ENCODE measurements around the gene ATP6V1E1. TPM values are rescaled to one million over a fixed set of nuclear protein-coding genes. Genes with fewer than 3 reads are reported as not detected.
A peak's percentile ranks its signal among the peaks of the same experiment; 100 is the strongest.
"Not testable (repeated sequence)": the region's sequence is repeated elsewhere in the genome, so short reads cannot be mapped to it uniquely, and the experiment has no call there.

ATP6V1E1 gene
- 172 and 185 TPM in 2 replicates for total RNA-seq (2014; rRNA removed; shearing (Covaris generic))

- in situ Hi-C loops (cut with HindIII; ENCODE audit: low sequenced_read_pairs): no loop called here
- DNase-seq (ENCODE audit: low spot score): peak; percentile 98
Observed at GRCh38 chr22:17628406-17629172, at the start of gene ATP6V1E1. ATP6V1E1 (minus strand) TSS chr22:17628749; CDS start chr22:17628635, 114 bp downstream.

GRCh38 chr22:17675584-17675983, 47.0 kb upstream of the ATP6V1E1 start:
- DNase-seq (ENCODE audit: low spot score): no peak
- in situ Hi-C loops (cut with HindIII; ENCODE audit: low sequenced_read_pairs): no loop called here

- in situ Hi-C loops (cut with HindIII; ENCODE audit: low sequenced_read_pairs): no loop called here
- DNase-seq (ENCODE audit: low spot score): no peak
Observed at GRCh38 chr22:17674152-17674551, 45.6 kb upstream of the ATP6V1E1 start.

GRCh38 chr22:17672417-17672991, 44.0 kb upstream of the ATP6V1E1 start:
- peak; percentile 97 for DNase-seq (ENCODE audit: low spot score)
- in situ Hi-C loops (cut with HindIII; ENCODE audit: low sequenced_read_pairs): no loop called here

GRCh38 chr22:17671521-17672092, 43.1 kb upstream of the ATP6V1E1 start:
- DNase-seq (ENCODE audit: low spot score); in situ Hi-C loops (cut with HindIII; ENCODE audit: low sequenced_read_pairs): not testable (repeated sequence)

GRCh38 chr22:17665854-17666253, 37.3 kb upstream of the ATP6V1E1 start:
- DNase-seq (ENCODE audit: low spot score): no peak
- in situ Hi-C loops (cut with HindIII; ENCODE audit: low sequenced_read_pairs): no loop called here

GRCh38 chr22:17665248-17665647, 36.7 kb upstream of the ATP6V1E1 start:
- in situ Hi-C loops (cut with HindIII; ENCODE audit: low sequenced_read_pairs): no loop called here

GRCh38 chr22:17664414-17665055, 36.0 kb upstream of the ATP6V1E1 start:
- no peak for DNase-seq (ENCODE audit: low spot score)
- in situ Hi-C loops (cut with HindIII; ENCODE audit: low sequenced_read_pairs): no loop called here

More at GRCh38 chr22:17665248-17665647, 36.7 kb upstream of the ATP6V1E1 start:
- no peak for DNase-seq (ENCODE audit: low spot score)

- in situ Hi-C loops (cut with HindIII; ENCODE audit: low sequenced_read_pairs): no loop called here
- no peak for DNase-seq (ENCODE audit: low spot score)
Observed at GRCh38 chr22:17656870-17657395, 28.4 kb upstream of the ATP6V1E1 start.

GRCh38 chr22:17655289-17655688, 26.7 kb upstream of the ATP6V1E1 start:
- DNase-seq (ENCODE audit: low spot score): no peak
- in situ Hi-C loops (cut with HindIII; ENCODE audit: low sequenced_read_pairs): no loop called here

- no peak for DNase-seq (ENCODE audit: low spot score)
Observed at GRCh38 chr22:17648569-17648968, 20.0 kb upstream of the ATP6V1E1 start.

GRCh38 chr22:17647991-17648390, 19.4 kb upstream of the ATP6V1E1 start:
- in situ Hi-C loops (cut with HindIII; ENCODE audit: low sequenced_read_pairs): no loop called here
- no peak for DNase-seq (ENCODE audit: low spot score)

More at GRCh38 chr22:17648569-17648968, 20.0 kb upstream of the ATP6V1E1 start:
- in situ Hi-C loops (cut with HindIII; ENCODE audit: low sequenced_read_pairs): no loop called here

- DNase-seq (ENCODE audit: low spot score): no peak
- in situ Hi-C loops (cut with HindIII; ENCODE audit: low sequenced_read_pairs): no loop called here
Observed at GRCh38 chr22:17647452-17647851, 18.9 kb upstream of the ATP6V1E1 start.

- in situ Hi-C loops (cut with HindIII; ENCODE audit: low sequenced_read_pairs); DNase-seq (ENCODE audit: low spot score): not testable (repeated sequence)
Observed at GRCh38 chr22:17642357-17642756, 13.8 kb upstream of the ATP6V1E1 start.

- in situ Hi-C loops (cut with HindIII; ENCODE audit: low sequenced_read_pairs): no loop called here
- no peak for DNase-seq (ENCODE audit: low spot score)
Observed at GRCh38 chr22:17641269-17641668, 12.7 kb upstream of the ATP6V1E1 start.

- DNase-seq (ENCODE audit: low spot score): no peak
- in situ Hi-C loops (cut with HindIII; ENCODE audit: low sequenced_read_pairs): no loop called here
Observed at GRCh38 chr22:17639247-17639741, 10.7 kb upstream of the ATP6V1E1 start.

- DNase-seq (ENCODE audit: low spot score): peak; percentile 92
- in situ Hi-C loops (cut with HindIII; ENCODE audit: low sequenced_read_pairs): no loop called here
Observed at GRCh38 chr22:17638432-17639246, 10.1 kb upstream of the ATP6V1E1 start, which contains the start of gene BCL2L13. BCL2L13 (plus strand) TSS chr22:17638757; CDS start chr22:17655712, 16,955 bp downstream.

GRCh38 chr22:17638182-17638431, 9.6 kb upstream of the ATP6V1E1 start:
- no peak for DNase-seq (ENCODE audit: low spot score)
- in situ Hi-C loops (cut with HindIII; ENCODE audit: low sequenced_read_pairs): no loop called here
